Lower leg skin (tissue), 4 donors: Measurements from ENCODE around the gene IFNA21. TPM values are rescaled to one million over a fixed set of nuclear protein-coding genes. Genes with fewer than 3 reads are reported as not detected.
"Not testable (repeated sequence)": the region's sequence is repeated elsewhere in the genome, so short reads cannot be mapped to it uniquely, and the experiment has no call there.

Source experiments
- DNase-seq, 2 donors: peaks; one replicate each; pipeline ENCODE4 v3.0.0-alpha.2; 2019; ENCODE audit warnings: low spot score in 2 of 2
- H3K4me3 ChIP-seq: fragments of 200-600 bp; sonication (generic); 2 replicates; pipeline ENCODE4 v1.5.1; 2017; ENCODE audit warnings: mild to moderate bottlenecking, low read depth; ENCODE audit not compliant: poor library complexity, severe bottlenecking
- CTCF ChIP-seq, 3 donors: fragments of 450-650 bp; IDR thresholded peaks; one replicate each; pipeline ENCODE4 v1.5.1; 2016; ENCODE audit warnings: antibody characterized with exemption in 3 of 3, mild to moderate bottlenecking in 3 of 3, moderate library complexity in 2 of 3
- POLR2A ChIP-seq, 2 donors: fragments of 450-650 bp; IDR thresholded peaks; one replicate each; pipeline ENCODE4 v1.6.1; 2016 to 2017; ENCODE audit warnings: antibody characterized with exemption in 2 of 2, mild to moderate bottlenecking in 1 of 2, moderate library complexity in 1 of 2
- WGBS, 2 donors: methylation state at CpG; one replicate each; pipeline ENCODE4 v1.1.5; 2018; 5-methylcytosine and 5-hydroxymethylcytosine counted together
- intact Hi-C: fragments of 100-400 bp; cut with DNase I; formaldehyde crosslinking; loops from one replicate; pipeline ENCODE4 v1.15.0; 2023; ENCODE audit warnings: low total_unique reads
- total RNA-seq, 4 donors: library from RNA; depleted of rRNA; stranded (reverse); fragments of >200 nt; gene quantifications; one replicate each; pipeline ENCODE4 v1.1.0, GENCODE V29; 2016

Gene IFNA21
- total RNA-seq, 4 donors from 2014 or later = not detected

- TF ChIP-seq POLR2A (IDR thresholded peaks at IDR 0.05) (no peak), CTCF (IDR thresholded peaks at IDR 0.05) (no peak)
- no peak for DNase-seq
- intact Hi-C loops = no loop called here
- no peak overlapping the region for H3K4me3 ChIP-seq
- WGBS, 2 donors = 43 to 98% methylated on average over 1 of the region's 1 CpG
Measured at GRCh38 chr9:21137020-21137419, 29.4 kb downstream of the IFNA21 start.

GRCh38 chr9:21135736-21136135 lies 30.7 kb downstream of the IFNA21 start:
- WGBS, 2 donors = 83% methylated on average over 3 of the region's 3 CpGs
- TF ChIP-seq CTCF (IDR thresholded peaks at IDR 0.05) (no peak), POLR2A (IDR thresholded peaks at IDR 0.05) (no peak)
- DNase-seq = no peak
- intact Hi-C loops = no loop called here
- no peak overlapping the region for H3K4me3 ChIP-seq

GRCh38 chr9:21128186-21128585 lies 38.3 kb downstream of the IFNA21 start:
- intact Hi-C loops = not testable (repeated sequence)

GRCh38 chr9:21121595-21122251 lies 44.7 kb downstream of the IFNA21 start:
- no peak for DNase-seq
- intact Hi-C loops = no loop called here
- whole genome bisulfite sequencing, 2 donors = 88 to 93% methylated on average over 4 of the region's 4 CpGs
- H3K4me3 ChIP-seq = no peak overlapping the region
- TF ChIP-seq POLR2A (IDR thresholded peaks at IDR 0.05) = no peak
- no peak for TF ChIP-seq CTCF (IDR thresholded peaks at IDR 0.05)

More at GRCh38 chr9:21128186-21128585, 38.3 kb downstream of the IFNA21 start:
- not testable (repeated sequence) for DNase-seq, H3K4me3 ChIP-seq

- intact Hi-C loops = no loop called here
- WGBS, 2 donors = 67 to 81% methylated on average over 2 of the region's 2 CpGs
- DNase-seq = no peak
- TF ChIP-seq POLR2A (IDR thresholded peaks at IDR 0.05) = no peak
- no peak for TF ChIP-seq CTCF (IDR thresholded peaks at IDR 0.05)
- no peak overlapping the region for H3K4me3 ChIP-seq
Measured at GRCh38 chr9:21121079-21121478, 45.4 kb downstream of the IFNA21 start.

DNA sequence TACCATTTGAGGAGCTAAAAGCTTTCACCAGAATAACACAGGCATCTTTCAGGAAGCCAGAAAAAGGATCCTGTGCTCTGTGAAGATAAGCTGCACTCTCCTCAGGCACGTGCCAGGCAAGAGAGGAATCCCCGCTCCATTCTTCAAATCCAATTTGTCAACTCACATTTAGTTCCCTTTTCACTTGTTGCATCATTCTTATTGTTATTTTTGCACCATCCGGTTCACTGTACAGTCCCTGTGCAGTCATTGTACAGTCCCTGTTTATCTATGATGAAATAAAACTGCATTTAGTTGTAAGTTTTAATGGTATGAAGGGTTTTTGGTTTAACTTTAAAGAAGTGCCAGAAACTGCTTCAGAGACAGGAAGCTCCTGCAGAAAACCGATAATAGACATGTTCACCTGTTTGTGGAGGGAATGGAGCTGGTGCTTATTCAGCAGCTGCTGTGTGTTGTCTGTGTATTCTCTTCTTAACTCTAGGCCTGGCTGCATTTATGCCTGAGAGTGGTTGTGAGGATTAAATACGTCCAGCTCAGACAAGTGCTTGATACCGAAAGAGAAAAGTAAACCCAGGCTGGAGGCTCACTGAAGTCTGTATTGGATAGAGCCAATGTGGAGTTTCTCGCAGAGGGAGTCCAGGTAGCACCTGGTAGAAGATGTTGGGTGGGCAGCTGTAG lies 47.2 kb downstream of the IFNA21 start:
- 78 to 79% methylated on average over 7 of the region's 7 CpGs for WGBS, 2 donors
- H3K4me3 ChIP-seq = no peak overlapping the region
- intact Hi-C loops = no loop called here
- no peak for DNase-seq
- TF ChIP-seq CTCF (IDR thresholded peaks at IDR 0.05) = no peak
- no peak for TF ChIP-seq POLR2A (IDR thresholded peaks at IDR 0.05)

Other genes starting within 250 kb of the IFNA21 start
- 1 to 10 TPM; 1.0 to 3.8 (median 2.8) TPM for gene HACD4, start 135.0 kb downstream of the IFNA21 start, total RNA-seq
- not detected for gene IFNB1, start 88.7 kb downstream of the IFNA21 start, total RNA-seq
- gene IFNW1, start 24.8 kb downstream of the IFNA21 start, total RNA-seq = not detected
- not detected for gene IFNA4, start 20.9 kb upstream of the IFNA21 start, total RNA-seq
- gene IFNA7, start 35.5 kb upstream of the IFNA21 start, total RNA-seq = not detected
- gene IFNA10, start 40.5 kb upstream of the IFNA21 start, total RNA-seq = not detected
- gene IFNA16, start 50.7 kb upstream of the IFNA21 start, total RNA-seq = not detected
- gene IFNA17, start 61.6 kb upstream of the IFNA21 start, total RNA-seq = not detected
- not detected for gene IFNA14, start 73.3 kb upstream of the IFNA21 start, total RNA-seq
- not detected for gene IFNA5, start 138.7 kb upstream of the IFNA21 start, total RNA-seq
- 10 to 100 TPM; 12.0 to 17.8 (median 15.3) TPM for gene KLHL9, start 168.7 kb upstream of the IFNA21 start, total RNA-seq
- gene IFNA6, start 184.2 kb upstream of the IFNA21 start, total RNA-seq = not detected
- not detected for gene IFNA13, start 201.4 kb upstream of the IFNA21 start, total RNA-seq
- not detected for gene IFNA2, start 218.7 kb upstream of the IFNA21 start, total RNA-seq
- not detected for gene IFNA8, start 242.5 kb upstream of the IFNA21 start, total RNA-seq